ENCODE data around the gene COL23A1. TPM values are rescaled to one million over a fixed set of nuclear protein-coding genes. Genes with fewer than 3 reads are reported as not detected.

Gene COL23A1
- total RNA-seq, 2 donors from 2014 or later: 1.5 to 2.5 TPM

DNA sequence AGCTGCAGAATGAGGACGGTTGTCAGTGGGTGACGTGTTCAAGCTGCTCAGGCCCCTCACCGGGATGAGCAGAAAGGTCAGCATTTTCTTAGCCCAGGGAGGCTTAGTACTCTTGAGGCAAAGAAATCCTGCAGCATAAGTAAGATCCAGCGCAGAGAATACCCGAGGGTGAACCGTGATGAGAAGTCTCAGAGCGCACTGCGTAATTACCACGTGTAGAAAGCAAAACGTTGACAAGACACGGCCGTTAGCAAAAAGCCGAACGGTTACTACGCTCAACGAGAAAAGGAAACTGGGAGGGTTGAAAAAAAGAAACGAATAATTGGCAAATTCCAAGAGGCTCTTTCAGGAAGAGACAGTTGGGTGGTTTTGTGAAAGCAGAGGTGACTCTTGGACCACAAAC, 104.0 kb downstream of the COL23A1 start:
- Histone ChIP-seq H3K4me3 (no peak overlapping the region), H3K9me3 (no peaks in the 10 kb centered on the region), H3K27me3 (replicated peaks; ENCODE audit: insufficient read depth) (no peaks in the 10 kb centered on the region), H3K36me3 (no peaks in the 10 kb centered on the region), H3K27ac (no peak overlapping the region), H3K4me1 (ENCODE audit: control insufficient read depth in 1 of 2, low read depth in 2 of 2) (no peaks in the 10 kb centered on the region)
- DNase-seq (ENCODE audit: low spot score) (no peak), ATAC-seq (ENCODE audit: insufficient number of reproducible peaks, low FRiP score, low read depth) (no peak)
- no peak for TF ChIP-seq CTCF (IDR thresholded peaks at IDR 0.05)

GRCh38 chr5:178483620-178484019, 106.6 kb downstream of the COL23A1 start:
- H3K4me3 ChIP-seq: no peak overlapping the region
- no peak overlapping the region for H3K27ac ChIP-seq
- DNase-seq (ENCODE audit: low spot score): no peak
- no peaks in the 10 kb centered on the region for H3K36me3 ChIP-seq
- H3K4me1 ChIP-seq (ENCODE audit: control insufficient read depth in 1 of 2, low read depth in 2 of 2): no peaks in the 10 kb centered on the region
- H3K27me3 ChIP-seq (replicated peaks; ENCODE audit: insufficient read depth): no peaks in the 10 kb centered on the region
- no peaks in the 10 kb centered on the region for H3K9me3 ChIP-seq
- no peak for TF ChIP-seq CTCF (IDR thresholded peaks at IDR 0.05)
- no peak for ATAC-seq (ENCODE audit: insufficient number of reproducible peaks, low FRiP score, low read depth)

DNA sequence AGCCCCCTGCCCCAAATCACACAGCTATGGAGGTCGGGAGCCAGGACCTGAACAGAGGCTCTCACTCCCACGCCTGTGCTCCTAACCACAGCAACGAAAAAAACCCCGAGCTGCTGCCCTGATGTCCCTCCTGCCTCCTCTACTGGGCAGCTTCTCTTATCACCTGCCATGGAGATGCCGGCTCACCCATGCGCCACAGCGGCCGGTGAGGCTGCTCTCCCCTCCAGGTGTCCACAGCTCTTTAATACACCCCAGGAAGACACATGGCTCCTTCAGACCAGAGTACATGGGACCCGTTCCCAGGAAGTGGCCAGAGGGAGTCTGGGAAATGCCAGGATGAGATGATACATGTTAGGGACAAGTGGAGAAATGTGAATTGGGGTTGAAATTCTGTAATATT, 110.9 kb downstream of the COL23A1 start:
- DNase-seq (ENCODE audit: low spot score): no peak
- H3K27me3 ChIP-seq (replicated peaks; ENCODE audit: insufficient read depth): no peaks in the 10 kb centered on the region
- TF ChIP-seq CTCF (IDR thresholded peaks at IDR 0.05): no peak
- H3K36me3 ChIP-seq: no peaks in the 10 kb centered on the region
- H3K4me3 ChIP-seq: no peak overlapping the region
- H3K9me3 ChIP-seq: no peaks in the 10 kb centered on the region
- H3K4me1 ChIP-seq (ENCODE audit: control insufficient read depth in 1 of 2, low read depth in 2 of 2): peaks cover 2 to 8% of the 10 kb centered on the region in 2 donors
- ATAC-seq (ENCODE audit: insufficient number of reproducible peaks, low FRiP score, low read depth): no peak
- H3K27ac ChIP-seq: no peak overlapping the region

GRCh38 chr5:178478370-178478769, 111.8 kb downstream of the COL23A1 start:
- no peaks in the 10 kb centered on the region for H3K9me3 ChIP-seq
- H3K4me3 ChIP-seq: no peak overlapping the region
- H3K36me3 ChIP-seq: no peaks in the 10 kb centered on the region
- H3K27me3 ChIP-seq (replicated peaks; ENCODE audit: insufficient read depth): no peaks in the 10 kb centered on the region
- no peak overlapping the region for H3K27ac ChIP-seq
- no peak for DNase-seq (ENCODE audit: low spot score)
- no peak for TF ChIP-seq CTCF (IDR thresholded peaks at IDR 0.05)
- peaks cover 2 to 16% of the 10 kb centered on the region in 2 donors for H3K4me1 ChIP-seq (ENCODE audit: control insufficient read depth in 1 of 2, low read depth in 2 of 2)
- ATAC-seq (ENCODE audit: insufficient number of reproducible peaks, low FRiP score, low read depth): no peak

GRCh38 chr5:178477802-178478201, 112.4 kb downstream of the COL23A1 start:
- H3K9me3 ChIP-seq: no peaks in the 10 kb centered on the region
- ATAC-seq (ENCODE audit: insufficient number of reproducible peaks, low FRiP score, low read depth): no peak
- no peak for TF ChIP-seq CTCF (IDR thresholded peaks at IDR 0.05)
- no peak for DNase-seq (ENCODE audit: low spot score)
- H3K4me3 ChIP-seq: no peak overlapping the region
- H3K27me3 ChIP-seq (replicated peaks; ENCODE audit: insufficient read depth): no peaks in the 10 kb centered on the region
- no peaks in the 10 kb centered on the region for H3K36me3 ChIP-seq
- H3K27ac ChIP-seq: no peak overlapping the region
- H3K4me1 ChIP-seq (ENCODE audit: control insufficient read depth in 1 of 2, low read depth in 2 of 2): peaks cover 2 to 16% of the 10 kb centered on the region in 2 donors

Data from thoracic aorta (tissue), 2 donors.